ENCODE results near the gene PRRC2B. TPM values are rescaled to one million over a fixed set of nuclear protein-coding genes. Genes with fewer than 3 reads are reported as not detected.

Gene PRRC2B
- total RNA-seq, 4 donors from 2014 or later = 73.7 to 171 (median 98.9) TPM

DNA sequence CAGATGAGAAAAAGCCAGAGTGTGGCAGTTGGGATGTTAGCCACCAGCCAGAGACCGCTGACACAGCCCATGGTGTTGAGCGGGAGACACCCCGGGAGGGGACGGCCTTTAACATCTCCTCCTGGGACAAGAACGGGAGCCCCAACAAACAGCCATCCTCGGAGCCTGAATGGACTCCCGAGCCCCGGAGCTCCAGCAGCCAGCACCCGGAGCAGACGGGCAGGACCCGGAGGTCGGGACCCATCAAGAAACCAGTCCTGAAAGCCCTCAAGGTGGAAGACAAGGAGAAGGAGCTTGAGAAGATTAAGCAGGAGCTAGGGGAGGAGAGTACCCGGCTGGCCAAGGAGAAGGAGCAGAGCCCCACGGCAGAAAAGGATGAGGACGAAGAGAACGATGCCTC lies 80.8 kb downstream of the PRRC2B start:
- TF ChIP-seq EP300 (IDR thresholded peaks at IDR 0.05; ENCODE audit: low read depth) = no peak
- Histone ChIP-seq H3K4me3 (no peak overlapping the region), H3K36me3 (peaks cover 0 to 89% (median 34%) of the 10 kb centered on the region in 4 donors), H3K9me3 (no peaks in the 10 kb centered on the region), H3K27ac (no peak overlapping the region), H3K27me3 (no peaks in the 10 kb centered on the region), H3K4me1 (no peaks in the 10 kb centered on the region)
- in situ Hi-C loops (cut with MboI; ENCODE audit: low pct_ligation_motif_present in 1 of 4, low pct_unique_long_range_greater_than_20kb in 1 of 4, low sequenced_read_pairs in 3 of 4) = loop anchor here in 3 of 4 donors (25.0 kb wide), 3 partner anchors 112 to 312 kb away; partner anchors contain the start of gene RAPGEF1 (in 1 of the 3)
- WGBS, 2 donors (ENCODE audit: low coverage in 1 of 2) = 89% methylated on average over 14 of the region's 16 CpGs; no CpG with 5 or more reads in 1 of the 2 donors
- intact Hi-C loops (cut with DNase I; ENCODE audit: low total_unique reads) = loop anchor here (10.0 kb wide), 1 partner anchor 130 kb away; no protein-coding TSS in a partner anchor
- DNase-seq = no peak

DNA sequence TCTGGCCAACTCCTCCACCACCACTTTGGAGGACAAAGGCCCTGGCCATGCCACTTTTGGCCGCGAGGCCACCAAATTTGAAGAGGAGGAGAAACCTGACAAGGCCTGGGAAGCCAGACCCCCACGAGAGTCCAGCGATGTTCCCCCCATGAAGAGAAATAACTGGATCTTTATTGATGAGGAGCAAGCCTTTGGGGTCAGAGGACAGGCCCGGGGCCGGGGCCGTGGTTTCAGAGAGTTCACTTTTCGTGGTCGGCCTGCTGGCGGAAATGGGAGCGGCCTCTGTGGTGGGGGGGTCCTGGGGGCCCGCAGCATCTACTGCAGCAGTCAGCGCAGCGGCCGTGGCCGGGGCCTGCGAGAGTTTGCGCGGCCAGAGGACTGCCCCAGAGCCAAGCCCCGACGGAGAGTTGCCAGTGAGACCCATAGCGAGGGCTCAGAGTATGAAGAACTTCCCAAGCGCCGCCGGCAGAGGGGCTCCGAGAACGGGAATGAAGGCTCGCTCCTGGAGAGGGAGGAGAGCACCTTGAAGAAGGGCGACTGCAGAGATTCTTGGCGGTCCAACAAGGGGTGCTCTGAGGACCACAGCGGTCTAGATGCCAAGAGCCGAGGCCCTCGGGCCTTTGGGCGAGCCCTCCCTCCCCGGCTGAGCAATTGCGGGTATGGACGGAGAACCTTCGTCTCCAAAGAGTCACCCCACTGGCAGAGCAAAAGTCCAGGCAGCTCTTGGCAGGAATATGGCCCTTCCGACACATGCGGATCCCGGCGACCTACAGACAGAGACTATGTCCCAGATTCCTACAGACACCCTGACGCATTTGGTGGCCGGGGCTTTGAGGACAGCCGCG lies 81.4 kb downstream of the PRRC2B start:
- 82 to 93% methylated on average over 12 to 46 of the region's 46 CpGs for WGBS, 2 donors (ENCODE audit: low coverage in 1 of 2)
- no peak for DNase-seq
- no peaks in the 10 kb centered on the region for H3K27me3 ChIP-seq
- H3K36me3 ChIP-seq = peaks cover 0 to 87% (median 33%) of the 10 kb centered on the region in 4 donors
- no peak for TF ChIP-seq EP300 (IDR thresholded peaks at IDR 0.05; ENCODE audit: low read depth)
- no peak for TF ChIP-seq POLR2AphosphoS5 (IDR thresholded peaks at IDR 0.05)
- intact Hi-C loops (cut with DNase I; ENCODE audit: low total_unique reads) = loop anchor here (10.0 kb wide), 1 partner anchor 131 kb away; no protein-coding TSS in a partner anchor
- no peaks in the 10 kb centered on the region for H3K9me3 ChIP-seq
- in situ Hi-C loops (cut with MboI; ENCODE audit: low pct_ligation_motif_present in 1 of 4, low pct_unique_long_range_greater_than_20kb in 1 of 4, low sequenced_read_pairs in 3 of 4) = loop anchor here in 2 of 4 donors (25.0 kb wide), 2 partner anchors 113 to 262 kb away; partner anchors contain the start of gene RAPGEF1 (in 1 of the 2)
- no peaks in the 10 kb centered on the region for H3K4me1 ChIP-seq
- no peak overlapping the region for H3K27ac ChIP-seq
- H3K4me3 ChIP-seq = no peak overlapping the region

DNA sequence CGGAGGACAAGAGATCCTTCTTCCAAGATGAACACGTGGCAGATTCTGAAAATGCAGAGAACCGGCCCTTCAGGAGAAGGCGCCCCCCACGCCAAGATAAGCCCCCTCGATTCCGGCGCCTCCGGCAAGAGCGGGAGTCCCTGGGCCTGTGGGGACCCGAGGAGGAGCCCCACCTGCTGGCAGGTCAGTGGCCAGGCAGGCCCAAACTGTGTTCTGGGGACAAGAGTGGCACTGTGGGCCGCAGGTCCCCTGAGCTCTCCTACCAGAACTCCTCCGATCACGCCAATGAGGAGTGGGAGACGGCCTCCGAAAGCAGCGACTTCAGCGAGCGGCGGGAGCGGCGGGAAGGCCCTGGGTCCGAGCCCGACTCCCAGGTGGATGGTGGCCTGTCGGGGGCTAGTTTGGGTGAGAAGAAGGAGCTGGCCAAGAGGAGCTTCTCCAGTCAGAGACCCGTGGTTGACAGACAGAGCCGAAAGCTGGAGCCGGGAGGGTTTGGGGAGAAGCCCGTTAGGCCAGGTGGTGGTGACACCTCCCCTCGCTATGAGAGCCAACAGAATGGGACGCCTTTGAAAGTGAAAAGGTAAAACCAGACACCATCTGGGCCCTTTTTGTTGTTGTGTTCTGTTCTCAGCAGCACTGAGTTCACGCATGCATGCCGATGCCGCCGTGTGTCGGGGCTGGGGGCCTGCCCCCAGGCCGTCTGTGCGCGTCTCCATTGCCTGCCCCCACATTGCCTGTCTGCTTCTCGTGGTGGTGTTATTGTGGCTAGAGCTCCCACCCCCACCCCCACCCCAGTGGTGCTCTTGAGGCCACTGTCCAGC lies 82.3 kb downstream of the PRRC2B start:
- Histone ChIP-seq H3K4me1 (no peaks in the 10 kb centered on the region), H3K27ac (no peak overlapping the region), H3K36me3 (peaks cover 0 to 82% (median 29%) of the 10 kb centered on the region in 4 donors), H3K9me3 (no peaks in the 10 kb centered on the region), H3K4me3 (no peak overlapping the region), H3K27me3 (no peaks in the 10 kb centered on the region)
- WGBS, 2 donors (ENCODE audit: low coverage in 1 of 2) = 90% methylated on average over 39 of the region's 40 CpGs; no CpG with 5 or more reads in 1 of the 2 donors
- no peak for DNase-seq
- no peak for TF ChIP-seq POLR2A (IDR thresholded peaks at IDR 0.05)
- no peak for TF ChIP-seq POLR2AphosphoS5 (IDR thresholded peaks at IDR 0.05)
- no peak for TF ChIP-seq EP300 (IDR thresholded peaks at IDR 0.05; ENCODE audit: low read depth)
- TF ChIP-seq, protein P1, sequence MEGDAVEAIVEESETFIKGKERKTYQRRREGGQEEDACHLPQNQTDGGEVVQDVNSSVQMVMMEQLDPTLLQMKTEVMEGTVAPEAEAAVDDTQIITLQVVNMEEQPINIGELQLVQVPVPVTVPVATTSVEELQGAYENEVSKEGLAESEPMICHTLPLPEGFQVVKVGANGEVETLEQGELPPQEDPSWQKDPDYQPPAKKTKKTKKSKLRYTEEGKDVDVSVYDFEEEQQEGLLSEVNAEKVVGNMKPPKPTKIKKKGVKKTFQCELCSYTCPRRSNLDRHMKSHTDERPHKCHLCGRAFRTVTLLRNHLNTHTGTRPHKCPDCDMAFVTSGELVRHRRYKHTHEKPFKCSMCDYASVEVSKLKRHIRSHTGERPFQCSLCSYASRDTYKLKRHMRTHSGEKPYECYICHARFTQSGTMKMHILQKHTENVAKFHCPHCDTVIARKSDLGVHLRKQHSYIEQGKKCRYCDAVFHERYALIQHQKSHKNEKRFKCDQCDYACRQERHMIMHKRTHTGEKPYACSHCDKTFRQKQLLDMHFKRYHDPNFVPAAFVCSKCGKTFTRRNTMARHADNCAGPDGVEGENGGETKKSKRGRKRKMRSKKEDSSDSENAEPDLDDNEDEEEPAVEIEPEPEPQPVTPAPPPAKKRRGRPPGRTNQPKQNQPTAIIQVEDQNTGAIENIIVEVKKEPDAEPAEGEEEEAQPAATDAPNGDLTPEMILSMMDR (IDR thresholded peaks at IDR 0.05) = peak in 4 of 5 experiments; percentile 14 to 35 (median 22)
- intact Hi-C loops (cut with DNase I; ENCODE audit: low total_unique reads) = loop anchor here (10.0 kb wide), 1 partner anchor 131 kb away; no protein-coding TSS in a partner anchor
- in situ Hi-C loops (cut with MboI; ENCODE audit: low pct_ligation_motif_present in 1 of 4, low pct_unique_long_range_greater_than_20kb in 1 of 4, low sequenced_read_pairs in 3 of 4) = loop anchor here in 2 of 4 donors (25.0 kb wide), 2 partner anchors 114 to 261 kb away; partner anchors contain the start of gene RAPGEF1 (in 1 of the 2)

DNA sequence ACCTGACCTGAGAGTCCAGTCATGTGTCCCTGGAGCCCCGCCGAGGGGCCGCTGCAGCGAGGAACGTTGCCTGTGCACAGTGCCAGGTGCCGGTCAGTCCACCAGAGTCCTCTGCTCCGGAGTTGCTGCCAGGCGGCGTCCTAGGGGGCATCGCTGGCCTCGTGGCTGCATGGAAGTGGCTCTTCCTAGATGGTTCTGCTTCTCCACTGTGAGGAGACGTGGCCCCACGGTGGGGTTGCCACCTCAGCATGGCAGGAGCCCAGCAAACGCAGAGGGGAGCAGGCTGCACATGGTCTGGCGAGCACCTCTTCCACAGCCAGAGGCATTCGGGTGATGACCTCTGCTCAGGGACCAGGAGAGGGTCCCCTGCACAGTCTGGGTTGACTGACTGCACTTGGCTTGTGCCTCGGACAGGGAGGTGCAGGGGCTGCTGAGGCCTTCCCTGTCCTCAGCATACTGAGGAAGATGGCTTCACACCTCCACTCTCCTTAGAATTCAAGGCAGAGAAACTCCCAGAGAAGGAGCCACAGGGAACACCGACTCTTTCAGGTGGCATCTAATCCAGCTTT lies 83.0 kb downstream of the PRRC2B start:
- intact Hi-C loops (cut with DNase I; ENCODE audit: low total_unique reads) (loop anchor here (10.0 kb wide), 1 partner anchor 132 kb away; no protein-coding TSS in a partner anchor), in situ Hi-C loops (cut with MboI; ENCODE audit: low pct_ligation_motif_present in 1 of 4, low pct_unique_long_range_greater_than_20kb in 1 of 4, low sequenced_read_pairs in 3 of 4) (loop anchor here in 2 of 4 donors (25.0 kb wide), 2 partner anchors 115 to 260 kb away; partner anchors contain the start of gene RAPGEF1 (in 1 of the 2))
- TF ChIP-seq EP300 (IDR thresholded peaks at IDR 0.05; ENCODE audit: low read depth) (no peak), POLR2AphosphoS5 (IDR thresholded peaks at IDR 0.05) (no peak), POLR2A (IDR thresholded peaks at IDR 0.05) (no peak)
- TF ChIP-seq, protein P1 (IDR thresholded peaks at IDR 0.05) = no peak
- no peak overlapping the region for H3K27ac ChIP-seq
- whole genome bisulfite sequencing, 2 donors (ENCODE audit: low coverage in 1 of 2) = 94% methylated on average over 15 of the region's 18 CpGs; no CpG with 5 or more reads in 1 of the 2 donors
- no peaks in the 10 kb centered on the region for H3K4me1 ChIP-seq
- no peaks in the 10 kb centered on the region for H3K27me3 ChIP-seq
- peaks cover 0 to 82% (median 27%) of the 10 kb centered on the region in 4 donors for H3K36me3 ChIP-seq
- H3K9me3 ChIP-seq = no peaks in the 10 kb centered on the region
- H3K4me3 ChIP-seq = no peak overlapping the region
- no peak for DNase-seq

Data from transverse colon (tissue), 4 donors.